ENCODE results near the gene SPTSSB. TPM values are rescaled to one million over a fixed set of nuclear protein-coding genes. Genes with fewer than 3 reads are reported as not detected.

SPTSSB gene
- total RNA-seq, 1 donor from 2014 or later, result 3.9 TPM

GRCh38 chr3:161413855-161414210, 42.5 kb upstream of the SPTSSB start:
- no peak for FAIRE-seq
- no peaks in the 10 kb centered on the region for H3K36me3 ChIP-seq (ENCODE audit: control insufficient read depth, insufficient read depth, low read length)
- DNase-seq (ENCODE audit: low read depth), result no peak
- TF ChIP-seq CTCF (IDR thresholded peaks at IDR 0.05; ENCODE audit: insufficient read depth, low read length, severe bottlenecking), result no peak
- H3K4me3 ChIP-seq (ENCODE audit: low read depth, low read length), result no peak overlapping the region
- H3K27me3 ChIP-seq (ENCODE audit: control insufficient read depth, insufficient read depth, low read length), result no peaks in the 10 kb centered on the region

- Histone ChIP-seq H3K36me3 (ENCODE audit: control insufficient read depth, insufficient read depth, low read length) (no peaks in the 10 kb centered on the region), H3K27me3 (ENCODE audit: control insufficient read depth, insufficient read depth, low read length) (no peaks in the 10 kb centered on the region), H3K4me3 (ENCODE audit: low read depth, low read length) (no peak overlapping the region)
- FAIRE-seq (no peak), DNase-seq (ENCODE audit: low read depth) (peak; percentile 42)
- no peak for TF ChIP-seq CTCF (IDR thresholded peaks at IDR 0.05; ENCODE audit: insufficient read depth, low read length, severe bottlenecking)
Observed at GRCh38 chr3:161413127-161413854, 42.0 kb upstream of the SPTSSB start.

DNA sequence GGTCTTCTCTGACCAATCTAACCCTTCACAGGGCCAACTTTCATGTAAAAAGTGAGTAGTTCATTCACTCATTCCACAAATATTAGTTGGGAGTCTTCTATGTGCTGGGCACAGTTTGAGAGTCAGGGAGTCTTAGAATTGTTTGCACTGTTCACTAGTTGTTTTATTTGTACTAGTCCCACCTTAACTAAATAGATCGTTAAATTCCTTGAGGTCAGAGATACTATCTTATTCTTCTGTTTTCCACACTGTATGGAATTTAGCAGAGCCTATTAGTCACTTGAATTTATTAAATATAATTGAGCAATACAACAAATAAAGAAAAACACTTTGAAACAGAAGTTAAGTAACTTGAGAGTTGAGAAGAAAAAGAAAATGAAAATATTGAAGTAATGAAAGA, 40.8 kb upstream of the SPTSSB start:
- DNase-seq (ENCODE audit: low read depth) (peak; percentile 69), FAIRE-seq (no peak)
- TF ChIP-seq CTCF (IDR thresholded peaks at IDR 0.05; ENCODE audit: insufficient read depth, low read length, severe bottlenecking), result no peak
- no peak overlapping the region for H3K4me3 ChIP-seq (ENCODE audit: low read depth, low read length)
- no peaks in the 10 kb centered on the region for H3K27me3 ChIP-seq (ENCODE audit: control insufficient read depth, insufficient read depth, low read length)
- H3K36me3 ChIP-seq (ENCODE audit: control insufficient read depth, insufficient read depth, low read length), result no peaks in the 10 kb centered on the region

GRCh38 chr3:161409858-161410257, 38.5 kb upstream of the SPTSSB start:
- DNase-seq (ENCODE audit: low read depth), result peak; percentile 89
- H3K36me3 ChIP-seq (ENCODE audit: control insufficient read depth, insufficient read depth, low read length), result no peaks in the 10 kb centered on the region
- no peak overlapping the region for H3K4me3 ChIP-seq (ENCODE audit: low read depth, low read length)
- H3K27me3 ChIP-seq (ENCODE audit: control insufficient read depth, insufficient read depth, low read length), result no peaks in the 10 kb centered on the region
- TF ChIP-seq CTCF (IDR thresholded peaks at IDR 0.05; ENCODE audit: insufficient read depth, low read length, severe bottlenecking), result no peak
- FAIRE-seq, result no peak

GRCh38 chr3:161409069-161409468, 37.8 kb upstream of the SPTSSB start:
- FAIRE-seq, result no peak
- Histone ChIP-seq H3K4me3 (ENCODE audit: low read depth, low read length) (no peak overlapping the region), H3K36me3 (ENCODE audit: control insufficient read depth, insufficient read depth, low read length) (no peaks in the 10 kb centered on the region), H3K27me3 (ENCODE audit: control insufficient read depth, insufficient read depth, low read length) (no peaks in the 10 kb centered on the region)
- TF ChIP-seq CTCF (IDR thresholded peaks at IDR 0.05; ENCODE audit: insufficient read depth, low read length, severe bottlenecking), result peak; percentile 49
- peak; percentile 70 for DNase-seq (ENCODE audit: low read depth)
